ENCODE results near the gene PSMB11.

- TF ChIP-seq GATA2 (IDR thresholded peaks at IDR 0.05; ENCODE audit: low read depth, low read length) (no peak), GATA3 (IDR thresholded peaks at IDR 0.05; ENCODE audit: low read depth, low read length) (no peak)
Observed at GRCh38 chr14:23052182-23052623, 10.2 kb downstream of the PSMB11 start.

Measured in SH-SY5Y (cell line).